Glomerular endothelial cell (primary cell): ENCODE measurements around the gene PRKG1. TPM values are rescaled to one million over a fixed set of nuclear protein-coding genes. Genes with fewer than 3 reads are reported as not detected.
"Not testable (repeated sequence)": the region's sequence is repeated elsewhere in the genome, so short reads cannot be mapped to it uniquely, and the experiment has no call there.

ENCODE experiments used
- DNase-seq: peaks from one replicate; pipeline ENCODE4 v3.0.0-alpha.2; 2011; ENCODE audit warnings: low read depth, low spot score; ENCODE audit errors: extremely low read depth
- total RNA-seq: library from RNA; depleted of rRNA; stranded (reverse); fragments of >200 nt; gene quantifications from 2 replicates; pipeline ENCODE4 v1.2.3, GENCODE V29; 2015

PRKG1 gene
- total RNA-seq, 1 donor from 2014 or later, result 4.9 TPM

- no peak for DNase-seq
Observed at GRCh38 chr10:51366044-51366443, 291.8 kb downstream of the PRKG1 start.

- DNase-seq, result no peak
Observed at GRCh38 chr10:51367127-51367526, 292.8 kb downstream of the PRKG1 start.

- no peak for DNase-seq
Observed at GRCh38 chr10:51367694-51368093, 293.4 kb downstream of the PRKG1 start.

- DNase-seq, result no peak
Observed at GRCh38 chr10:51368943-51369342, 294.7 kb downstream of the PRKG1 start.

- DNase-seq, result no peak
Observed at GRCh38 chr10:51369903-51370302, 295.6 kb downstream of the PRKG1 start.

GRCh38 chr10:51371743-51372142 lies 297.5 kb downstream of the PRKG1 start:
- DNase-seq, result no peak

- no peak for DNase-seq
Observed at GRCh38 chr10:51375790-51376189, 301.5 kb downstream of the PRKG1 start.

- DNase-seq, result no peak
Observed at GRCh38 chr10:51377070-51377931, 303.0 kb downstream of the PRKG1 start.

GRCh38 chr10:51377932-51378599 lies 303.8 kb downstream of the PRKG1 start:
- DNase-seq, result no peak

- DNase-seq, result no peak
Observed at GRCh38 chr10:51382181-51382580, 307.9 kb downstream of the PRKG1 start.

GRCh38 chr10:51384971-51385370 lies 310.7 kb downstream of the PRKG1 start:
- DNase-seq, result no peak

GRCh38 chr10:51386248-51386885 lies 312.1 kb downstream of the PRKG1 start:
- DNase-seq, result no peak

GRCh38 chr10:51389415-51390321 lies 315.4 kb downstream of the PRKG1 start:
- no peak for DNase-seq

- not testable (repeated sequence) for DNase-seq
Observed at GRCh38 chr10:51393006-51393405, 318.7 kb downstream of the PRKG1 start.

- DNase-seq, result no peak
Observed at GRCh38 chr10:51394039-51394438, 319.8 kb downstream of the PRKG1 start.

GRCh38 chr10:51397244-51397643 lies 323.0 kb downstream of the PRKG1 start:
- DNase-seq, result no peak

- no peak for DNase-seq
Observed at GRCh38 chr10:51397695-51398094, 323.4 kb downstream of the PRKG1 start.

- DNase-seq, result no peak
Observed at GRCh38 chr10:51399840-51400239, 325.6 kb downstream of the PRKG1 start.

GRCh38 chr10:51400392-51401096 lies 326.3 kb downstream of the PRKG1 start:
- no peak for DNase-seq

GRCh38 chr10:51403521-51403920 lies 329.2 kb downstream of the PRKG1 start:
- no peak for DNase-seq
